ENCODE data around the gene PLCXD1.
"Not testable (repeated sequence)": the region's sequence is repeated elsewhere in the genome, so short reads cannot be mapped to it uniquely, and the experiment has no call there.

PLCXD1 gene

GRCh38 chrX:292900-293897 lies 12.0 kb downstream of the PLCXD1 start:
- no peak for DNase-seq

- no peak for DNase-seq
These were observed 14.0 kb downstream of the PLCXD1 start for GRCh38 chrX:295136-295535.

GRCh38 chrX:298993-299392 lies 17.8 kb downstream of the PLCXD1 start:
- DNase-seq: no peak

- DNase-seq: no peak
These were observed 19.2 kb downstream of the PLCXD1 start for GRCh38 chrX:300334-300733.

GRCh38 chrX:302975-303374 lies 21.8 kb downstream of the PLCXD1 start:
- DNase-seq: no peak

- DNase-seq: not testable (repeated sequence)
These were observed 24.8 kb downstream of the PLCXD1 start for GRCh38 chrX:305781-306613.

- DNase-seq: not testable (repeated sequence)
These were observed 25.6 kb downstream of the PLCXD1 start for GRCh38 chrX:306614-307251.

- no peak for DNase-seq
These were observed 26.3 kb downstream of the PLCXD1 start for GRCh38 chrX:307261-308111.

GRCh38 chrX:308821-309520 lies 27.8 kb downstream of the PLCXD1 start:
- no peak for DNase-seq

- no peak for DNase-seq
These were observed 29.5 kb downstream of the PLCXD1 start for GRCh38 chrX:310621-311155.

- DNase-seq: no peak
These were observed 30.3 kb downstream of the PLCXD1 start for GRCh38 chrX:311156-312129.

- no peak for DNase-seq
These were observed 31.6 kb downstream of the PLCXD1 start for GRCh38 chrX:312621-313331.

GRCh38 chrX:313546-313945 lies 32.4 kb downstream of the PLCXD1 start:
- DNase-seq: no peak

- no peak for DNase-seq
These were observed 32.9 kb downstream of the PLCXD1 start for GRCh38 chrX:314049-314448.

GRCh38 chrX:314781-315595 lies 33.8 kb downstream of the PLCXD1 start:
- DNase-seq: no peak

GRCh38 chrX:316351-317325 lies 35.5 kb downstream of the PLCXD1 start:
- DNase-seq: no peak

GRCh38 chrX:317424-318067 lies 36.4 kb downstream of the PLCXD1 start:
- no peak for DNase-seq

Measured in NCI-H1105 treated with DMSO at 0.1 percent for 48 hours (cell line).